A549 (cell line): ENCODE results near the gene CAPS2. TPM values are rescaled to one million over a fixed set of nuclear protein-coding genes. Genes with fewer than 3 reads are reported as not detected.

Source experiments
- ATAC-seq, 2 experiments: fragments of 200-7000 bp in 1 of 2; fragments of >200 bp in 1 of 2; cut with Nextera tagmentation in 1 of 2; cut with Tn5 transposase in 1 of 2; 3 replicates each; pipeline versions ENCODE4 v1.8.0 to v1.9.1; 2018 to 2020; ENCODE audit warnings: mild to moderate bottlenecking in 1 of 2, moderate library complexity in 1 of 2
- CTCF ChIA-PET: fragments of 300-600 bp; sonication (Branson Sonifier 250); formaldehyde crosslinking; extraction: SDS; loops from one replicate; lab custom pipeline; 2021; ENCODE audit warnings: antibody characterized with exemption, inconsistent platforms; lab: Yijun Ruan, JAX
- POLR2A ChIA-PET: fragments of 350-600 bp; formaldehyde crosslinking; extraction: SDS; loops from one replicate; lab custom pipeline; 2021; ENCODE audit warnings: antibody characterized with exemption, inconsistent platforms; lab: Yijun Ruan, JAX
- DNase-seq, 2 experiments: peaks; one replicate each; pipeline versions ENCODE4 v3.0.0 to v3.0.0-alpha.2; 2011 to 2016; ENCODE audit warnings: low read depth in 1 of 2, low spot score in 1 of 2
- FAIRE-seq: peaks from 2 replicates; lab custom pipeline; 2011; peaks lifted over from hg19 to GRCh38; lab: Jason Lieb, UNC
- H3K27ac ChIP-seq, 2 experiments: fragments of >200 bp; sonication (Bioruptor Twin); formaldehyde crosslinking; 3 replicates each; pipeline ENCODE4 v1.5.1; 2016 to 2017
- H3K4me1 ChIP-seq: fragments of >200 bp; sonication (Bioruptor Twin); formaldehyde crosslinking; 3 replicates; pipeline ENCODE4 v1.6.1; 2016
- H3K4me2 ChIP-seq: fragments of >200 bp; sonication (Bioruptor Twin); formaldehyde crosslinking; 3 replicates; pipeline ENCODE4 v1.6.1; 2016
- H3K4me3 ChIP-seq: fragments of >200 bp; sonication (Bioruptor Twin); formaldehyde crosslinking; 3 replicates; pipeline ENCODE4 v1.5.1; 2016
- H3K9me3 ChIP-seq: fragments of >200 bp; sonication (Bioruptor Twin); formaldehyde crosslinking; 3 replicates; pipeline ENCODE4 v1.6.1; 2016
- CEBPB ChIP-seq, 2 experiments: fragments of >200 bp in 1 of 2; sonication (Bioruptor Twin) in 1 of 2; formaldehyde crosslinking in 1 of 2; IDR thresholded peaks; 2 replicates each; pipeline ENCODE4 v1.6.1; 2012 to 2016
- CHD2 ChIP-seq: fragments of 150-350 bp; IDR thresholded peaks from 2 replicates; pipeline ENCODE4 v1.6.1; 2014; ENCODE audit warnings: low read length; ENCODE audit not compliant: partially characterized antibody
- CHD4 ChIP-seq: fragments of 200-600 bp; sonication (generic); IDR thresholded peaks from 2 replicates; pipeline ENCODE4 v1.6.1; 2016; ENCODE audit warnings: antibody characterized with exemption, mild to moderate bottlenecking, borderline replicate concordance
- EHF ChIP-seq: fragments of 250-450 bp; sonication (Bioruptor Pico); IDR thresholded peaks from 2 replicates; pipeline ENCODE4 v1.5.0; 2020; ENCODE audit warnings: mild to moderate bottlenecking
- EHMT2 ChIP-seq: fragments of 200-600 bp; sonication (generic); IDR thresholded peaks from 2 replicates; pipeline ENCODE4 v1.6.1; 2016; ENCODE audit warnings: antibody characterized with exemption, low read depth, mild to moderate bottlenecking, moderate library complexity
- EP300 ChIP-seq, 2 experiments: fragments of >200 bp; sonication (Bioruptor Twin); formaldehyde crosslinking; IDR thresholded peaks; 2 replicates in 1 of 2; 3 replicates in 1 of 2; pipeline ENCODE4 v1.6.1; 2016 to 2017
- FOSB ChIP-seq: fragments of 250-450 bp; sonication (Bioruptor Pico); IDR thresholded peaks from 2 replicates; pipeline ENCODE4 v1.5.0; 2020; ENCODE audit warnings: mild to moderate bottlenecking, moderate library complexity
- FOSL2 ChIP-seq, 2 experiments: fragments of 450-650 bp in 1 of 2; fragments of >200 bp in 1 of 2; sonication (Bioruptor Twin) in 1 of 2; formaldehyde crosslinking; IDR thresholded peaks; 2 replicates each; pipeline versions ENCODE4 v1.5.0 to v1.6.1; 2016 to 2020; ENCODE audit warnings: mild to moderate bottlenecking in 1 of 2, moderate library complexity in 1 of 2
- GATA3 ChIP-seq: IDR thresholded peaks from 2 replicates; pipeline ENCODE4 v1.6.1; 2012; ENCODE audit warnings: borderline replicate concordance
- HOXA7 ChIP-seq: fragments of 250-450 bp; sonication (Bioruptor Pico); IDR thresholded peaks from 2 replicates; pipeline ENCODE4 v1.5.0; 2020; ENCODE audit warnings: mild to moderate bottlenecking, moderate library complexity
- HOXB5 ChIP-seq: fragments of 250-450 bp; sonication (Bioruptor Pico); IDR thresholded peaks from 2 replicates; pipeline ENCODE4 v1.5.0; 2020; ENCODE audit warnings: mild to moderate bottlenecking, moderate library complexity
- KDM5A ChIP-seq: fragments of 200-600 bp; sonication (generic); IDR thresholded peaks from 2 replicates; pipeline ENCODE4 v1.6.1; 2016; ENCODE audit warnings: antibody characterized with exemption, mild to moderate bottlenecking
- MAFK ChIP-seq: fragments of 450-650 bp; IDR thresholded peaks from 2 replicates; pipeline ENCODE4 v1.6.1; 2014; ENCODE audit not compliant: partially characterized antibody
- MAZ ChIP-seq: fragments of 150-350 bp; IDR thresholded peaks from 2 replicates; pipeline ENCODE4 v1.6.1; 2014; ENCODE audit warnings: antibody characterized with exemption, low read depth, low read length, borderline replicate concordance
- PHF8 ChIP-seq: fragments of 200-600 bp; sonication (generic); IDR thresholded peaks from 2 replicates; pipeline ENCODE4 v1.6.1; 2016; ENCODE audit warnings: low read depth, mild to moderate bottlenecking, antibody characterized with exemption, moderate library complexity, borderline replicate concordance
- POLR2A ChIP-seq: IDR thresholded peaks from 2 replicates; pipeline ENCODE4 v1.6.1; 2012; ENCODE audit warnings: mild to moderate bottlenecking, low read length
- POLR2AphosphoS2 ChIP-seq: conservative IDR thresholded peaks from 2 replicates; pipeline ENCODE4 v1.6.1; 2012; ENCODE audit warnings: low read length, improper control_type of control experiment, inconsistent platforms
- RAD21 ChIP-seq, 2 experiments: fragments of >200 bp in 1 of 2; sonication (Bioruptor Twin) in 1 of 2; formaldehyde crosslinking in 1 of 2; IDR thresholded peaks in 1 of 2; conservative IDR thresholded peaks in 1 of 2; 2 replicates in 1 of 2; 3 replicates in 1 of 2; pipeline ENCODE4 v1.6.1; 2012 to 2018; ENCODE audit warnings: inconsistent platforms in 1 of 2
- RFX5 ChIP-seq: fragments of 450-650 bp; IDR thresholded peaks from 2 replicates; pipeline ENCODE4 v1.7.1; 2014; ENCODE audit warnings: antibody characterized with exemption, mild to moderate bottlenecking, moderate library complexity
- RNF2 ChIP-seq: fragments of 200-600 bp; sonication (generic); IDR thresholded peaks from 2 replicates; pipeline ENCODE4 v1.6.1; 2016; ENCODE audit warnings: low read depth, mild to moderate bottlenecking, antibody characterized with exemption, moderate library complexity, borderline replicate concordance
- TFCP2L1 ChIP-seq: fragments of 250-450 bp; sonication (Bioruptor Pico); IDR thresholded peaks from 2 replicates; pipeline ENCODE4 v1.5.0; 2021; ENCODE audit warnings: mild to moderate bottlenecking
- ZC3H11A ChIP-seq: fragments of 450-650 bp; IDR thresholded peaks from 2 replicates; pipeline ENCODE4 v1.6.1; 2014; ENCODE audit warnings: antibody characterized with exemption, mild to moderate bottlenecking
- ZFP36 ChIP-seq: fragments of 450-650 bp; IDR thresholded peaks from 2 replicates; pipeline ENCODE4 v1.6.1; 2014; ENCODE audit warnings: borderline replicate concordance; ENCODE audit not compliant: partially characterized antibody
- WGBS: methylation state at CpG from one replicate; pipeline ENCODE4 v1.1.6; 2017; ENCODE audit errors: missing lambda C conversion rate; 5-methylcytosine and 5-hydroxymethylcytosine counted together
- polyA plus RNA-seq, 4 experiments: library from polyadenylated mRNA; depleted of rRNA in 3 of 4; stranded (reverse); fragments of >200 nt; fragmentation: RNase III in 1 of 4; extraction: RNeasy Plus Mini Kit Qiagen cat#74134 plus additional on column Dnase treatment in 1 of 4; gene quantifications; 2 replicates in 3 of 4; 3 replicates in 1 of 4; pipeline ENCODE4 v1.2.3, GENCODE V29; 2011 to 2017
- TF ChIP-seq, protein P1 (sequence below): fragments of 250-450 bp; sonication (Bioruptor Pico); IDR thresholded peaks from 2 replicates; pipeline ENCODE4 v1.5.0; 2021; ENCODE audit warnings: mild to moderate bottlenecking, moderate library complexity, borderline replicate concordance
- TF ChIP-seq, protein P2 (sequence below): IDR thresholded peaks from 2 replicates; pipeline ENCODE4 v1.6.1; 2012

Gene CAPS2
- polyA plus RNA-seq, 2 of the 4 experiments (the other 2 are of a cell fraction) = 2.6 to 7.0 TPM

DNA sequence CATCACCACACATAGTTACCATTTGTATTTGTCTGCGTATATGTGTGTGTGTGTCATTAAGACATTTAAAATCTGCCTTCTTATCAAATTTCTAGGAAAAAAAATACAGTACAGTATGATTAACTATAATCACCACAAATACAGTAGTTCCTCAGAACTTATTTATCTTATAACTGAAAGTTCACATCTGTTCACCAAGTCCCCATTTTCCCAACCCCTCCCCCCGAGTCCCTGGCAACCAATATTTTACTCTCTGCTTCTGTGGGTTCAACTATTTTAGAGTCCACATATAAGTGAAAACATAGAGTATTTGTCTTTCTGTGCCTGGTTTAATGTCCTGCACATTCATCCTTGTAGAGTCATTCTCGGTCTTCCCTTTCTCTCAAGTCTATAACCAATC, 12.3 kb downstream of the CAPS2 start:
- DNase-seq (no peak), ATAC-seq (no peak), FAIRE-seq (no peak)
- Histone ChIP-seq H3K4me3 (no peak overlapping the region), H3K9me3 (no peaks in the 10 kb centered on the region), H3K4me2 (no peak overlapping the region), H3K27ac (no peak overlapping the region), H3K4me1 (peaks cover 20% of the 10 kb centered on the region; the same call in 2 of the 3 replicates)
- ChIA-PET CTCF (no interaction called here), POLR2A (no interaction called here)
- TF ChIP-seq TFCP2L1 (no peak), KDM5A (no peak), FOSB (CRISPR knock-in tag) (no peak), POLR2AphosphoS2 (no peak), MAZ (no peak), RNF2 (no peak), POLR2A (no peak), MAFK (no peak), ZC3H11A (no peak), RFX5 (no peak), ZFP36 (no peak), EHF (CRISPR knock-in tag) (no peak), CHD4 (no peak), PHF8 (no peak), RAD21 (conservative IDR thresholded peaks at IDR 0.05 in 1 of 2, IDR thresholded peaks at IDR 0.05 in 1 of 2) (no peak), HOXB5 (CRISPR knock-in tag) (no peak)
- TF ChIP-seq, protein P1, sequence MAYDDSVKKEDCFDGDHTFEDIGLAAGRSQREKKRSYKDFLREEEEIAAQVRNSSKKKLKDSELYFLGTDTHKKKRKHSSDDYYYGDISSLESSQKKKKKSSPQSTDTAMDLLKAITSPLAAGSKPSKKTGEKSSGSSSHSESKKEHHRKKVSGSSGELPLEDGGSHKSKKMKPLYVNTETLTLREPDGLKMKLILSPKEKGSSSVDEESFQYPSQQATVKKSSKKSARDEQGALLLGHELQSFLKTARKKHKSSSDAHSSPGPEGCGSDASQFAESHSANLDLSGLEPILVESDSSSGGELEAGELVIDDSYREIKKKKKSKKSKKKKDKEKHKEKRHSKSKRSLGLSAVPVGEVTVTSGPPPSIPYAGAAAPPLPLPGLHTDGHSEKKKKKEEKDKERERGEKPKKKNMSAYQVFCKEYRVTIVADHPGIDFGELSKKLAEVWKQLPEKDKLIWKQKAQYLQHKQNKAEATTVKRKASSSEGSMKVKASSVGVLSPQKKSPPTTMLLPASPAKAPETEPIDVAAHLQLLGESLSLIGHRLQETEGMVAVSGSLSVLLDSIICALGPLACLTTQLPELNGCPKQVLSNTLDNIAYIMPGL (CRISPR knock-in tag) = no peak
- WGBS = 80% methylated on average over 3 of the region's 3 CpGs

DNA sequence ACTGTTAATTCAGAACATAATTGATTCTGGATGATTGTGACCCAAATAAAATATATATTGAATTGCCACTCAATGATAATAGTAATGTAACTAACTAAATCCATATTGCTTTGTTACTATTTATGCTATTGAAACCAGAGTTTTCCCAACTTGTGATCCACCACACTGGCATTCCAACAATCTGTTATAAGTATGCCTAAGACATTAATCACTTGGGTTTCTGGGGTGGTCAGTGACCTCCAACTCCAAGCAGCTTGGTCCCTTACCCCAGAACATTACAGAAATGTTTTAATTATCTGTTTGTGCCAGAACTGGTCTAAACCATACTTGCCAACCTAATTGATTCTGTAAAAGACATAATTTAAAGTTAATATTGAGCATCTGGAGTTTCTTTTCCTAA, 14.6 kb downstream of the CAPS2 start:
- no peaks in the 10 kb centered on the region for H3K9me3 ChIP-seq
- ChIA-PET POLR2A (no interaction called here), CTCF (interaction anchor here (0.5 to 0.8 kb wide), 2 partner anchors 20 to 583 kb away, joined by 3 read pairs; no protein-coding TSS in a partner anchor)
- peaks cover 20% of the 10 kb centered on the region; the same call in 2 of the 3 replicates for H3K4me1 ChIP-seq
- peak overlapping the region; percentile 36 for H3K4me2 ChIP-seq
- peak; percentile 67 for FAIRE-seq
- DNase-seq = peak in 1 of 2 experiments; percentile 17
- H3K27ac ChIP-seq = no peak overlapping the region
- ATAC-seq = peak in 1 of 2 experiments; percentile 78; a peak in 3 of 6 replicates
- TF ChIP-seq EP300 (IDR thresholded peaks at IDR 0.05) (no peak), GATA3 (peak; percentile 15; the same call in 1 of the 2 replicates)
- H3K4me3 ChIP-seq = no peak overlapping the region

DNA sequence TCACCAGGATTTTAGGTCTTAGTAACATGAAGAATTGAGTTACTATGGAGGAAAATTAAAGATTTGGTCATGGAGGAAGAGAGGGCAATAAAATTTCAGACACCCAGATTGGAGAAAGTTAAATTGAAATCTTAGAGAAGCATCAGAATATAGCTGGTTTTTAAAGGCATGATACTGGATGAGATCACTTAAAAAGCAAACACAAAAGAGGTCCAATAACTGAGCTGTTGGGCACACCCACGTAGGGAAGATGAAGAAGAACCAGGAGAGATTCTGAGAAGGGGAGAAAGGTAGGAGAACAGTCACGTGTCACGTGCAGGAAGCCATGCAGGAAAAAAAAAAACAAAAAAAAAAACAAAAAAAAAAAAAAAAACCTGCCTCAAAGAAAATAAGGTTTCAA, 18.8 kb downstream of the CAPS2 start:
- no peak for ATAC-seq
- Histone ChIP-seq H3K4me2 (no peak overlapping the region), H3K9me3 (no peaks in the 10 kb centered on the region), H3K4me3 (no peak overlapping the region)
- 58% methylated on average over 3 of the region's 3 CpGs for WGBS
- DNase-seq = no peak
- CTCF ChIA-PET = interaction anchor here (0.6 to 1.3 kb wide), 4 partner anchors 13 to 622 kb away, joined by 3 to 4 read pairs (median 3); no protein-coding TSS in a partner anchor
- TF ChIP-seq CEBPB (IDR thresholded peaks at IDR 0.05) = no peak
- no peak for TF ChIP-seq HOXA7 (CRISPR knock-in tag)
- no peak for TF ChIP-seq CHD2
- TF ChIP-seq POLR2AphosphoS2 = no peak
- TF ChIP-seq FOSL2 (IDR thresholded peaks at IDR 0.05) = no peak
- TF ChIP-seq FOSL2 (CRISPR knock-in tag; IDR thresholded peaks at IDR 0.05) = no peak
- TF ChIP-seq, protein P2, sequence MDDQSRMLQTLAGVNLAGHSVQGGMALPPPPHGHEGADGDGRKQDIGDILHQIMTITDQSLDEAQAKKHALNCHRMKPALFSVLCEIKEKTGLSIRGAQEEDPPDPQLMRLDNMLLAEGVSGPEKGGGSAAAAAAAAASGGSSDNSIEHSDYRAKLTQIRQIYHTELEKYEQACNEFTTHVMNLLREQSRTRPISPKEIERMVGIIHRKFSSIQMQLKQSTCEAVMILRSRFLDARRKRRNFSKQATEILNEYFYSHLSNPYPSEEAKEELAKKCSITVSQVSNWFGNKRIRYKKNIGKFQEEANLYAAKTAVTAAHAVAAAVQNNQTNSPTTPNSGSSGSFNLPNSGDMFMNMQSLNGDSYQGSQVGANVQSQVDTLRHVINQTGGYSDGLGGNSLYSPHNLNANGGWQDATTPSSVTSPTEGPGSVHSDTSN = no peak
- no peak for TF ChIP-seq EHMT2
- TF ChIP-seq, all 56 proteins: peak for 0
- POLR2A ChIA-PET = no interaction called here
- no peak for FAIRE-seq
- Histone ChIP-seq H3K27ac (no peak overlapping the region), H3K4me1 (peaks cover 20% of the 10 kb centered on the region; the same call in 2 of the 3 replicates)
